ENCODE data around the gene RAB31.

RAB31 gene

DNA sequence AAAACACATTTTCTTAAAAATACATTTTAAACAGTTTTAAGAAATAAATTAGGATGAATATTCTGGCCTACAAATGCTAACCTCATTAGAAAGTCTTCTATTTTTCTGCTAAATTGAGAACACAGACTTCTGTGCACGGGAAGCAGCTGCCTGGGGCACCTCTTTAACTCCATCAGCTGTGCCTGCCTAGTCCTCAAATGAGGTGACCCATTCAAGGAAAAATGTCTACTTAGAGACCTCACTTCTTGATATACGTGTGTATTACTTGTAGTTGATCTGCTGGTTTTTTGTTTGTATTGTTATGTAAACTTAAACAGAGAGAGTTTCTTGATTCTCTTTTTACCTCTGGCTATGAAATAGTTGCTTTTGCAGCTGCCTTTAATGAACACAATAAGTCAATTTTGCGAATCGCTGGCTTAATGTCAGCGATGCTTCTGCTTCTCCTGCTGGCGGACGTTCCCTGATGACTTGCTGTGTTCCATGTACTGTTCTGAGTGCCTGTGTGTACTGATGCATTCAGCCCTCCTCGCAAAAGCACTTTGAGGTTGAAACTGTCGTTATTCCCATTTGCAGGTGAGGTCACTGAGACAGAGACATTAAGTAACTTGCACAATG is 88.9 kb downstream of the RAB31 start:
- DNase-seq = no peak

- DNase-seq = no peak
These were observed 94.3 kb downstream of the RAB31 start for GRCh38 chr18:9802175-9803062.

DNA sequence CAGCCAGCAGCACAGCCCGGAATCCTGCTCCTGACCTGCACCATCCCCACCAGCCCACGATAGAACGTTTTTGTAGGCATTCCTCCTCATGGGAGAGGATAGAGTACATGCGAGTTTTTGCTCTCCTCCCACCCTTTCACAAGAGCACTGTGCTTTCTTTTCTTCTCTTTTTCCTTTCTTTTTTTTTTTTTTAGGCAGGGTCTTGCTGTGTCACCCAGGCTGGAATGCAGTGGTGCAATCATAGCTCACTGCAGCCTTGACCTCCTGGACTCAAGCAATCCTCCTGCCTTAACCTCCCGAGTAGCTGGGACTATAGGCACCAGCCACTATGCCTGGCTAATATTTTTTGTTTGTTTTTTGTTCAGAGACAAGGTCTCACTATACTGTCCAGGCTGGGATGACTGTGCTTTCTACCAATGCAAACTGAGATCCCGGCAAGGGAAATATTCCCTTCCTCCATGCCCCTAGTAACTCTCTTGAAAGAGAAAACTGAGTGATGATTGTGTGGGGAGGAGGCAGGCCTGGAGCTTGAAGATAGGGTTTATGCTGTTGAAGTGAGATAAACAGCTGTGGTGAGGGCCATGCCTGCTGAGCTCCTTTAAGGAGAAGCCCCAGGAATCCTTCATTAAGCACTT is 95.1 kb downstream of the RAB31 start:
- no peak for DNase-seq

- DNase-seq = no peak
These were observed 95.8 kb downstream of the RAB31 start for GRCh38 chr18:9803698-9804516.

DNA sequence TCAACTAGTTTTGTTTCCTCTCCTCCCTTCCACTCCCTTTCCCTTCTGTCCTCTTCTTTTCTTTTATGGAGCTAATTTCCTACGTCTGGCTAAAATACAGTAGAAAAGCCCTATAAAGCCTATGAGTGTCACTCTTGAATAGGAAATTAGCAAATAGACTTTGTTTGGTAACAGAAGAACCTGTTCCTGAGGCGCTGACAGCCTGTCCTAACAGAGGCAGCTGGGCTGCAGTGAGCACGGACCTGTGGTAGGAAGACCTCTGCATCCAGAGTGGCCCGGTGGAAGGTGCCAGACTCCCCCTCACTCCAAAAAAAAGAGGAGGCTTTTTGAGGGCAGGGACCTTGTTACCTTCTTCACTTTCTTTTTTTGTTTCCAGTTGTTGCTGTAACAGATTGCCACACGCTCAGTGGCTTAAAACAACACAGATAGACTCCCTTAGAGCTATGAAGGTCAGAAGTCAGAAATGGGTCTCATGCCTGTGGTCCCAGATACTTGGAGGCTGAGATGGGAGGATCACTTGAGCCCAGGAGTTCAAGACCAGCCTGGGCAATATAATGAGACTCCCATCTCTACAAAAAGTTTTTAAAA is 96.5 kb downstream of the RAB31 start:
- DNase-seq = no peak

- DNase-seq = no peak
These were observed 98.8 kb downstream of the RAB31 start for GRCh38 chr18:9806905-9807304.

- DNase-seq = no peak
These were observed 100.5 kb downstream of the RAB31 start for GRCh38 chr18:9808295-9809241.

DNA sequence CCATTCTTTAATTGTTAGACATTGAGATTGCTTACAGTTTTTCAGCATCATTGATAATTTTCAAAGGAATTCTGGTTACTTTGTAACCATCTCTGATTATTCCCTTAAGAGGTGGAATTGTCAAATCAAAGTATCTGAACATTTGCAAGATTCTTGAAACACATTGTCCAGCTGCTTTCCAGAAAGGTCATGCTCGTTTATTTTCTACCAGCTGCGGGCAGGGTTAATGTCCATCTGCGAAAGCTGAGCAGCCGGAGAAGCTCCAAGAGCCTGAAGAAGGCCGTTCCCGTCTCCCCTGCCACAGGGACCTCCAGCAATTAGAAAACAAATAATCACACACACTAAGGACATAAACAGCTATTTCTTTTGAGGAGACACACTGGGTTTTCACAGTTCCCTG is 101.6 kb downstream of the RAB31 start:
- no peak for DNase-seq

GRCh38 chr18:9810299-9810698 is 102.2 kb downstream of the RAB31 start:
- DNase-seq = no peak

- no peak for DNase-seq
These were observed 103.0 kb downstream of the RAB31 start for GRCh38 chr18:9810994-9811705.

DNA sequence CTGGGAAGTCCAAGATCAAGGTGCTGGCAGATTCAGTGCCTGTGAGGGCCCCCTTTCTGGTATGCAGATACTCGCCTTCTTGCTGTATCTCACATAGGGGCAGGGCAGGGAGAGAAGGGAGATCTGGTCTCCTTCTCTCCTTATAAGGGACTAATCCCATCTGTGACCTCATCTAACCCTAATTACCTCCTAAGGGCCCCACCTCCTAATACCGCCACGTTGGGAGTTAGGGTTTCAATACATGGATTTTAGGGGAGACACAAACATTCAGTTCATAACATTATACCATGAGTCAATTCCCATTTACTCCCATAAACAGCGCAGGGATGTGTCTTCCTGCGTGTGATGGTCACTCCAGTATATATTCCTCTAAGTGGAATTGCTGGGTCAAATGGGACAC is 103.9 kb downstream of the RAB31 start:
- DNase-seq = no peak

DNA sequence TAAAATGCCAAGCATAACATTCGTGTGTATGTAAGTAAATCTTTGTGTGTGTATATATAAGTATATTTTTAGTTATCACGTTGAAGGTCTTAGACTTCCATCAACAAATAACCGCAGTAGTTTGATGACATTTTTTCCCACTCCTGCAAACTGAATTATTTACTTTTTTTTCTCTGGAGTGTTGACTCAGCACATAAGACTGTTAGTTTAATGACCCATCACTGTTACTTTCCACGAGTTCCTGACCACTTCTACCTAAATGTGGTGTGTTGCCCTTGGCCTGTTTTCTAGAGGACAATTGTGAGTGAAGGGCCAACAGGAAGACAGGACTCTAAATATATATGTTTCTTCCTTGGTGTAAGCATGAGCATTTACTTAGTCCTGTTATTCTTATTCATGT is 106.3 kb downstream of the RAB31 start:
- DNase-seq = no peak

GRCh38 chr18:9817286-9817685 is 109.2 kb downstream of the RAB31 start:
- DNase-seq = no peak

- no peak for DNase-seq
These were observed 109.8 kb downstream of the RAB31 start for GRCh38 chr18:9817725-9818422.

GRCh38 chr18:9818423-9818734 is 110.3 kb downstream of the RAB31 start:
- DNase-seq = no peak

GRCh38 chr18:9820127-9820526 is 112.0 kb downstream of the RAB31 start:
- no peak for DNase-seq

DNA sequence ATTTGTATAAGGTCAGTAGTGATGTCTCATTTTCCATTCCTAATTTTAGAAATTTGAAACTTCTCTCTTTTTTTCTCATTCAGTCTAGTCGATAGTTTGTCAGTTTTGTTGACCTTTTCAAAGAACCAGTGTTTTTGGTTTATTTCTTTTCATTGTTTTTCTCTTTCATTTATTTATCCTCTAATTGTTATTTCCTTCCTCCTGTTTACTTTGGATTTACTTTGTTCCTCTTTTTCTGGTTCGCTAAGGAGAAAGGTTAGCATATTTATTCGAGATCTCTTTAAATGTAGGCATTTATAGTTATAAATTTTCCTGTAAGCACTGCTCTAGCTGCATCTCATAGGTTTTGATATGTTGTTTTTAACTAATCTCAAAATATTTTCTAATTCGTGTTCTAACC is 112.6 kb downstream of the RAB31 start:
- DNase-seq = no peak

- no peak for DNase-seq
These were observed 114.6 kb downstream of the RAB31 start for GRCh38 chr18:9822587-9823185.

GRCh38 chr18:9823805-9824473 is 115.8 kb downstream of the RAB31 start:
- no peak for DNase-seq

All from activated CD4-positive, alpha-beta T cell treated with anti-CD3 and anti-CD28 coated beads, Interleukin-2, amount 50 U/mL, for 4 hours (primary cell).